Measurements from ENCODE around the gene LOXL4.
"Not testable (repeated sequence)": the region's sequence is repeated elsewhere in the genome, so short reads cannot be mapped to it uniquely, and the experiment has no call there.

LOXL4 gene

DNA sequence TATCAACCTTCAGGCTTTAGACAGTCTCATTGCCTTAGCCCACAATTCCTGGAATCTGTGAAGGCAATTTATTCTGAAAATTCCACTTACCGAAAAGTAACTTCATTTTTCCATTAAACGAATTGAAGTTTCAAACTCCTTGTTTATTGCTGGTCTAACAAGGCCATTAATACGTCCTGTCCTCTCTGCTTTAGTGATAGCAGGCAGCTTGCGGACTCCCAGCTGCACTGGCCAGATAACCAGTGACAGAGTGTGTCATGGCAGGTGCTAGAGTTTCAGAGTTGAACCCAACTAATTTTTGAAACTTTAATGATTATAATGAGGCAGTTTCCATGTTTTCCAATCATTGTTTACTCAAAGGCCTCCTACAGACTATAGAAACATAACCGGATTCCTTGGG, 31.1 kb downstream of the LOXL4 start:
- no peak for DNase-seq (ENCODE audit: low read depth)
- H3K4me3 ChIP-seq (ENCODE audit: low read depth, low read length), result no peak overlapping the region
- TF ChIP-seq, protein P1, sequence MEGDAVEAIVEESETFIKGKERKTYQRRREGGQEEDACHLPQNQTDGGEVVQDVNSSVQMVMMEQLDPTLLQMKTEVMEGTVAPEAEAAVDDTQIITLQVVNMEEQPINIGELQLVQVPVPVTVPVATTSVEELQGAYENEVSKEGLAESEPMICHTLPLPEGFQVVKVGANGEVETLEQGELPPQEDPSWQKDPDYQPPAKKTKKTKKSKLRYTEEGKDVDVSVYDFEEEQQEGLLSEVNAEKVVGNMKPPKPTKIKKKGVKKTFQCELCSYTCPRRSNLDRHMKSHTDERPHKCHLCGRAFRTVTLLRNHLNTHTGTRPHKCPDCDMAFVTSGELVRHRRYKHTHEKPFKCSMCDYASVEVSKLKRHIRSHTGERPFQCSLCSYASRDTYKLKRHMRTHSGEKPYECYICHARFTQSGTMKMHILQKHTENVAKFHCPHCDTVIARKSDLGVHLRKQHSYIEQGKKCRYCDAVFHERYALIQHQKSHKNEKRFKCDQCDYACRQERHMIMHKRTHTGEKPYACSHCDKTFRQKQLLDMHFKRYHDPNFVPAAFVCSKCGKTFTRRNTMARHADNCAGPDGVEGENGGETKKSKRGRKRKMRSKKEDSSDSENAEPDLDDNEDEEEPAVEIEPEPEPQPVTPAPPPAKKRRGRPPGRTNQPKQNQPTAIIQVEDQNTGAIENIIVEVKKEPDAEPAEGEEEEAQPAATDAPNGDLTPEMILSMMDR (IDR thresholded peaks at IDR 0.05; ENCODE audit: low read depth, low read length, missing control alignments), result no peak

DNA sequence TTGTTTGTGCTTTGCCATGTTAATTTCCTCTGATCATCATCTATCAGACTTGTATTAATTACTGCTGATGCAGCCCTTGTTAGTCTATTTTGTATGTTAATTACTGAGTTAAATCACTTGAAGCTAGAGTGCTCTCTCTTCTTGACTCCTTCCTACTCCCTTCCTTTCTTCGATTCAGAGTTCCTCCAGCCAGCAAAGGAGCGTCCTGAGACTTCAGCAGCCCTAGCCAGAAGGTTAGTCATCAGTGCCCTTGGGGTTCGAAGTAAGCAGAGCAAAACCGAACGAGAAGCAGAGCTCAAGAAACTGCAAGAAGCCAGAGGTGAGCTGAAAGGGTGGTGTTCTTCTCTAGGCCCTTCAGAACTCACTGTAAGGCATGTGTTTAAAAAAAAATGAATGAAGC, 32.1 kb downstream of the LOXL4 start:
- no peak for DNase-seq (ENCODE audit: low read depth)
- TF ChIP-seq, protein P1 (IDR thresholded peaks at IDR 0.05; ENCODE audit: low read depth, low read length, missing control alignments), result no peak

DNA sequence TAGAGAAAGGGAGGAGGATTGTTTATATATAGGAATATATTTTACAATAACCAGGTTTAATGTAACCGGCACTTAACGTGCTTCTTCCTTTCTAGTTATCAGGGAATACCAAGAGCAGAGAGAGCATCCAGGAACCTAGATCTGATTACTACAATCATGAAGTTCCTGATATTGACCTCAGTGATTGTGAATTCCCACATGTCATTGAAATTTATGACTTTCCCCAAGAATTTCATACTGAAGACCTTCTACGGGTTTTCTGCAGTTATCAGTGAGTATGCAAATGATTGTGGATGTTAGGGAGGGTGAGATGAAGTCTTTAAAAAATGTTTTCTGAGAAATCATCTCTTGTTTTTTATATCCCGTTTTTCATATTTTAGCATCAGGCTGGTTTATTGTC, 36.6 kb downstream of the LOXL4 start:
- no peak for DNase-seq (ENCODE audit: low read depth)
- H3K4me3 ChIP-seq (ENCODE audit: low read depth, low read length), result no peak overlapping the region
- TF ChIP-seq, protein P1 (IDR thresholded peaks at IDR 0.05; ENCODE audit: low read depth, low read length, missing control alignments), result no peak

More for the DNA sequence above, 32.1 kb downstream of the LOXL4 start:
- H3K4me3 ChIP-seq (ENCODE audit: low read depth, low read length), result no peak overlapping the region

DNA sequence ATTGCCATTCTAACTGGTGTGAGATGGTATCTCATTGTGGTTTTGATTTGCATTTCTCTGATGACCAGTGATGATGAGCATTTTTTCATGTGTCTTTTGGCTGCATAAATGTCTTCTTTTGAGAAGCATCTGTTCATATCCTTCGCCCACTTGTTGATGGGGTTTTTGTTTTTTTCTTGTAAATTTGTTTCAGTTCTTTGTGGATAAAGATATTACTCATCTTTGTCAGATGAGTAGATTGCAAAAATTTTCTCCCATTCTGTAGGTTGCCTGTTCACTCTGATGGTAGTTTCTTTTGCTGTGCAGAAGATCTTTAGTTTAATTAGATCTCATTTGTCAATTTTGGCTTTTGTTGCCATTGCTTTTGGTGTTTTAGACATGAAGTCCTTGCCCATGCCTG, 39.7 kb downstream of the LOXL4 start:
- not testable (repeated sequence) for H3K4me3 ChIP-seq (ENCODE audit: low read depth, low read length); DNase-seq (ENCODE audit: low read depth)

DNA sequence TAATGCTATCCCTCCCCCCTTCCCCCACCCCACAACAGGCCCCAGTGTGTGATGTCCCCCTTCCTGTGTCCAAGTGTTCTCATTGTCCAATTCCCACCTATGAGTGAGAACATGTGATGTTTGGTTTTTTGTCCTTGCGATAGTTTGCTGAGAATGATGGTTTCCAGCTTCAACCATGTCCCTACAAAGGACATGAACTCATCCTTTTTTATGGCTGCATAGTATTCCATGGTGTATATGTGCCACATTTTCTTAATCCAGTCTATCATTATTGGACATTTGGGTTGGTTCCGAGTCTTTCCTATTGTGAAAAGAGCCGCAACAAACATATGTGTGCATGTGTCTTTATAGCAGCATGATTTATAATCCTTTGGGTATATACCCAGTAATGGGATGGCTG, 40.3 kb downstream of the LOXL4 start:
- DNase-seq (ENCODE audit: low read depth); H3K4me3 ChIP-seq (ENCODE audit: low read depth, low read length): not testable (repeated sequence)

DNA sequence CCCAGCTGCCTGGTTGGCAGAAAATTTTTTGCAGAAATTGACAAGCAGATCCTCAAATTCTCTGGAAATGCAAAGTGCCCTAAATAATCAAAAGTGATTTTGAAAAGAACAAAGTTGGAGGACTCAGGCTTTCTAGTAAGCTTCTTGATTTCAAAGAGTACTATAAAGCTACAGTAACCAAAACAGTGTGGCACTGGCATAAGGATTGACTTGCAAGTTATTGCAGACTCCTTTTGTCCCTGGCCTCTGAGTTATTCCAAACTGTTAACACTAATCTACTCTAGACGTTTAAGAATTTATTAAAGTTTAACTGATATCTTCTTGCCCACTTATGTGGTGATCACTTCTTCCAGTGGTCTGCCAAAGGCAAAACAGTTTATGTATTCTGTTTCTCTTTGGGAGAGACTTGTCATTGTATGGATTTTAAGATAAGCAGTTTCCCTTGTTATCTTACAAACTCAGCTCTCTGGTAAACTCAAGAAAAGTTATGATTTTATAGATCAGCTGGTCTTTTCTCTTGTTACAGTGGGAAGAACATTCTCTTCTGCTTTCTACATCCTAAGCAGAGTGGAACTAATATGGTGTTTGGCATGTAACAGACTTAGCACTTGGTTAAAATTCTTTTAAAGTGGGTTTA, 41.4 kb downstream of the LOXL4 start:
- TF ChIP-seq, protein P1 (IDR thresholded peaks at IDR 0.05; ENCODE audit: low read depth, low read length, missing control alignments), result no peak
- no peak overlapping the region for H3K4me3 ChIP-seq (ENCODE audit: low read depth, low read length)
- no peak for DNase-seq (ENCODE audit: low read depth)

DNA sequence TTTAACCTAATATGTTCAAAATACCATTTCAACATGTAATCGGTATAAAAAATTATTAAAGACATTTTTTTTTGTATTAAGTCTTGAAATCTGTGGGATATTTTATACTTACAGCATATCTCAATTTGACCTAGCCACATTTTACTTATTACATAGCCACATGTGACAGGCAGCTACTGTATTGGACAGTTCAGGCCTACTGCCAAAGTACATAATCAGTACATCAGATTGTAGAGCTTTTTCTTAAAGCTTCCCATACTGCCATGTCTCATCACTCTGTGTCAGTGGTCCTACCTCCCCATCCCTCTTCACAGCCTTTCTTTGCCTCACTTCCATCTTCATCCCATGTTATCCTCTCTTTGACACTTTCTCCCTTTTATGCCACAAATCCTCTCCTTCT, 43.0 kb downstream of the LOXL4 start:
- TF ChIP-seq, protein P1 (IDR thresholded peaks at IDR 0.05; ENCODE audit: low read depth, low read length, missing control alignments), result no peak
- DNase-seq (ENCODE audit: low read depth), result no peak
- H3K4me3 ChIP-seq (ENCODE audit: low read depth, low read length), result no peak overlapping the region

DNA sequence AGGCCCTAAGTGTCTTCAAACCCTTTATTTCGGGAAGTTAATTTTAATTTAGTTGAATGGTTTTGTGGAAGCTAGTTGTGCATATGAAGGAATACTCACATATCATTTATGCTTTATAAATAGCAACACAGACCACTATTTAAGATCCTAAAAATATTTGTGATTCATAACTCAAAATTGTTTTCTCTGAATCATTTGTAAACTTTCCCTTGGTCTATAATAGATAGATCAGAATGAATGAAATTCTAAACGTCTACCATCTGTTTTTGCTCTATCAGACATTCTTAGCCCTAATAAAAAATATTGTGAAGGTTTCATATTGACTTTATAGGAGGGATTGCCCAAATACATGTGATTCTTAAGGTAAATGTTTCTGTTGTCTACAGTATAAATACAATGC, 43.5 kb downstream of the LOXL4 start:
- no peak overlapping the region for H3K4me3 ChIP-seq (ENCODE audit: low read depth, low read length)
- TF ChIP-seq, protein P1 (IDR thresholded peaks at IDR 0.05; ENCODE audit: low read depth, low read length, missing control alignments), result no peak
- no peak for DNase-seq (ENCODE audit: low read depth)
